B cell (primary cell): Measurements from ENCODE around the gene ABCA7. TPM values are rescaled to one million over a fixed set of nuclear protein-coding genes. Genes with fewer than 3 reads are reported as not detected.

Experiments
- ATAC-seq: fragments of 200-7000 bp; cut with Tn5 transposase; one replicate; pipeline ENCODE4 v1.10.0; 2021; ENCODE audit warnings: low read depth, mild to moderate bottlenecking, moderate number of reproducible peaks, moderate library complexity
- CTCF ChIA-PET: fragments of 350-600 bp; sonication (Branson Sonifier 250); formaldehyde crosslinking; loops from one replicate; lab custom pipeline; 2021; ENCODE audit warnings: antibody characterized with exemption, inconsistent platforms; lab: Charles Lee
- POLR2A ChIA-PET: fragments of 350-600 bp; sonication (Branson Sonifier 250); formaldehyde crosslinking; loops from one replicate; lab custom pipeline; 2021; ENCODE audit warnings: antibody characterized with exemption; lab: Charles Lee
- DNase-seq: peaks from one replicate; pipeline ENCODE4 v3.0.0; 2013
- H2AFZ ChIP-seq: 2 replicates; pipeline ENCODE4 v1.6.1; 2012; ENCODE audit warnings: mild to moderate bottlenecking, low read depth, low read length; ENCODE audit not compliant: insufficient read depth, poor library complexity, severe bottlenecking
- H3K27ac ChIP-seq, 2 donors: 1 replicate in 1 of 2; 2 replicates in 1 of 2; pipeline ENCODE4 v1.5.1; 2012 to 2013; ENCODE audit warnings: low read length in 2 of 2, mild to moderate bottlenecking in 2 of 2, moderate library complexity in 1 of 2
- H3K27me3 ChIP-seq, 4 experiments: fragments of 200-600 bp in 1 of 4; sonication (generic) in 1 of 4; replicated peaks in 1 of 4; 1 replicate in 2 of 4; 2 replicates in 2 of 4; pipeline versions ENCODE4 v1.6.1 to v1.7.0; 2013 to 2016; ENCODE audit warnings: low read length in 3 of 4, mild to moderate bottlenecking in 2 of 4, mixed read lengths in 1 of 4, moderate library complexity in 1 of 4; ENCODE audit not compliant: insufficient read depth in 4 of 4, control insufficient read depth in 3 of 4; ENCODE audit errors: control extremely low read depth in 1 of 4
- H3K36me3 ChIP-seq, 2 experiments: replicated peaks in 1 of 2; 1 replicate in 1 of 2; 2 replicates in 1 of 2; pipeline versions ENCODE4 v1.6.1 to v1.7.1; 2013; ENCODE audit warnings: low read length in 1 of 2; ENCODE audit not compliant: insufficient read depth in 2 of 2, control insufficient read depth in 1 of 2; ENCODE audit errors: control extremely low read depth in 1 of 2, extremely low read depth in 1 of 2
- H3K4me1 ChIP-seq, 2 donors: fragments of 200-600 bp in 1 of 2; sonication (generic) in 1 of 2; 1 replicate in 1 of 2; 2 replicates in 1 of 2; pipeline versions ENCODE4 v1.5.1 to v1.6.1; 2013 to 2017; ENCODE audit warnings: low read length in 2 of 2; ENCODE audit not compliant: control insufficient read depth in 2 of 2, insufficient read depth in 2 of 2
- H3K4me2 ChIP-seq: replicated peaks from 2 replicates; pipeline ENCODE3; 2012; ENCODE audit warnings: mild to moderate bottlenecking, low read depth, low read length; ENCODE audit not compliant: poor library complexity, severe bottlenecking
- H3K4me3 ChIP-seq, 5 experiments: fragments of 200-600 bp in 1 of 5; sonication (generic) in 1 of 5; 1 replicate in 3 of 5; 2 replicates in 2 of 5; pipeline versions ENCODE4 v1.5.1 to v1.7.0; 2011 to 2016; ENCODE audit warnings: low read length in 4 of 5, mild to moderate bottlenecking in 4 of 5, low read depth in 2 of 5, control low read depth in 1 of 5, moderate library complexity in 1 of 5; ENCODE audit not compliant: insufficient read depth in 1 of 5; ENCODE audit errors: control extremely low read depth in 1 of 5, extremely low read depth in 1 of 5
- H3K79me2 ChIP-seq: fragments of 200-600 bp; sonication (generic); one replicate; pipeline ENCODE4 v1.6.0; 2016; ENCODE audit warnings: low read length; ENCODE audit not compliant: control insufficient read depth, insufficient read depth
- H3K9ac ChIP-seq: fragments of 200-600 bp; sonication (generic); 2 replicates; pipeline ENCODE4 v1.6.1; 2017; ENCODE audit warnings: mild to moderate bottlenecking, low read length, moderate library complexity
- H3K9me3 ChIP-seq, 3 donors: one replicate each; pipeline versions ENCODE4 v1.6.1 to v1.7.1; 2013; ENCODE audit warnings: low read length in 2 of 3; ENCODE audit not compliant: control insufficient read depth in 2 of 3, insufficient read depth in 1 of 3; ENCODE audit errors: control extremely low read depth in 1 of 3
- H4K20me1 ChIP-seq: 2 replicates; pipeline ENCODE4 v1.6.0; 2012; ENCODE audit warnings: mild to moderate bottlenecking, low read length; ENCODE audit not compliant: insufficient read depth, control insufficient read depth, poor library complexity, severe bottlenecking
- H3K27ac Mint-ChIP-seq: one replicate; pipeline ENCODE4 v1.8.0; 2021; ENCODE audit warnings: mixed read lengths
- H3K27me3 Mint-ChIP-seq: one replicate; pipeline ENCODE4 v1.8.0; 2021; ENCODE audit warnings: mixed read lengths
- H3K4me1 Mint-ChIP-seq: one replicate; pipeline ENCODE4 v1.8.0; 2021; ENCODE audit warnings: mixed read lengths
- H3K4me3 Mint-ChIP-seq: one replicate; pipeline ENCODE4 v1.8.0; 2021; ENCODE audit warnings: mixed read lengths
- H3K9me3 Mint-ChIP-seq: one replicate; pipeline ENCODE4 v1.8.0; 2022; ENCODE audit warnings: mixed read lengths; ENCODE audit not compliant: insufficient read depth
- CTCF ChIP-seq: fragments of 200-600 bp; IDR thresholded peaks from one replicate; pipeline ENCODE4 v1.8.0; 2022; ENCODE audit warnings: antibody characterized with exemption, mild to moderate bottlenecking
- EZH2 ChIP-seq: IDR thresholded peaks from 2 replicates; pipeline ENCODE4 v1.6.1; 2012; ENCODE audit warnings: borderline replicate concordance, low read depth, mild to moderate bottlenecking, moderate library complexity, low read length; ENCODE audit not compliant: insufficient read depth, poor library complexity, severe bottlenecking
- WGBS: methylation state at CpG from one replicate; pipeline ENCODE4 v1.1.5; 2013; ENCODE audit warnings: missing lambda C conversion rate; ENCODE audit not compliant: insufficient coverage; 5-methylcytosine and 5-hydroxymethylcytosine counted together
- intact Hi-C: fragments of 100-400 bp; cut with micrococcal nuclease; formaldehyde crosslinking; loops from one replicate; pipeline ENCODE4 v1.10.0; 2022
- polyA plus RNA-seq: library from polyadenylated mRNA; depleted of rRNA; stranded (reverse); fragments of >200 nt; gene quantifications from 2 replicates; pipeline ENCODE4 v1.2.3, GENCODE V29; 2012
- total RNA-seq, 2 donors: library from RNA; stranded (reverse); fragments of 120-200 nt in 1 of 2; gene quantifications; 1 replicate in 1 of 2; 2 replicates in 1 of 2; pipeline versions ENCODE4 v1.2.3 to v1.2.4, GENCODE V29; 2013 to 2022

Gene ABCA7
- total and polyA plus RNA-seq, 2 donors (not counting 1 experiment from before 2014, with no cell fraction given): 192 to 281 TPM

GRCh38 chr19:1089126-1089771, 49.3 kb downstream of the ABCA7 start:
- ChIA-PET CTCF (interaction anchor here (0.6 to 5.6 kb wide), 7 partner anchors 13 to 105 kb away, joined by 3 to 49 read pairs (median 10); partner anchors contain the start of genes ARHGAP45 and WDR18), POLR2A (interaction anchor here (0.5 to 8.4 kb wide), 7 partner anchors 12 to 60 kb away, joined by 5 to 97 read pairs (median 11); partner anchors contain the start of genes ARHGAP45 and GPX4)
- no peaks in the 10 kb centered on the region for H3K27me3 ChIP-seq
- Mint-ChIP-seq H3K9me3 (no peaks in the 10 kb centered on the region), H3K4me1 (peaks cover 41% of the 10 kb centered on the region), H3K27ac (peak overlapping the region; percentile 91), H3K4me3 (no peak overlapping the region), H3K27me3 (no peaks in the 10 kb centered on the region)
- peaks cover 35% of the 10 kb centered on the region for H3K79me2 ChIP-seq
- DNase-seq (no peak), ATAC-seq (no peak)
- intact Hi-C loops: loop anchor here (2.0 kb wide), 1 partner anchor 20 kb away; no protein-coding TSS in a partner anchor
- peak overlapping the region; percentile 69 for H3K4me2 ChIP-seq
- H3K4me1 ChIP-seq: peaks cover 36 to 42% of the 10 kb centered on the region in 2 donors
- no peak overlapping the region for H3K4me3 ChIP-seq
- no peak overlapping the region for H3K9ac ChIP-seq
- no peaks in the 10 kb centered on the region for H3K9me3 ChIP-seq
- H4K20me1 ChIP-seq: peaks cover 89% of the 10 kb centered on the region
- no peak for TF ChIP-seq CTCF
- TF ChIP-seq EZH2: no peak
- H2AFZ ChIP-seq: no peak overlapping the region
- H3K36me3 ChIP-seq: peaks cover 0 to 68% of the 10 kb centered on the region in 2 experiments
- H3K27ac ChIP-seq: peak overlapping the region in 1 of 2 donors; percentile 82
- WGBS: 89% methylated on average over 28 of the region's 32 CpGs

GRCh38 chr19:1089891-1090290, 50.0 kb downstream of the ABCA7 start:
- Mint-ChIP-seq H3K27me3 (no peaks in the 10 kb centered on the region), H3K27ac (no peak overlapping the region), H3K4me1 (peaks cover 41% of the 10 kb centered on the region), H3K4me3 (no peak overlapping the region), H3K9me3 (no peaks in the 10 kb centered on the region)
- 71% methylated on average over 10 of the region's 22 CpGs for WGBS
- Histone ChIP-seq H3K9ac (no peak overlapping the region), H3K36me3 (peaks cover 0 to 62% of the 10 kb centered on the region in 2 experiments), H3K27me3 (no peaks in the 10 kb centered on the region), H3K79me2 (peaks cover 41% of the 10 kb centered on the region), H2AFZ (no peak overlapping the region), H3K4me1 (peaks cover 38 to 46% of the 10 kb centered on the region in 2 donors), H3K27ac (no peak overlapping the region), H3K4me3 (no peak overlapping the region), H4K20me1 (peaks cover 89% of the 10 kb centered on the region), H3K4me2 (no peak overlapping the region), H3K9me3 (no peaks in the 10 kb centered on the region)
- ATAC-seq: no peak
- TF ChIP-seq CTCF (no peak), EZH2 (no peak)
- intact Hi-C loops: loop anchor here (2.0 kb wide), 1 partner anchor 21 kb away; no protein-coding TSS in a partner anchor
- ChIA-PET POLR2A (interaction anchor here (0.6 to 8.4 kb wide), 9 partner anchors 8 to 230 kb away, joined by 4 to 97 read pairs (median 8); partner anchors contain the start of genes ABCA7, ARHGAP45 and GPX4), CTCF (interaction anchor here (0.6 to 4.4 kb wide), 4 partner anchors 13 to 106 kb away, joined by 3 to 49 read pairs (median 6); partner anchors contain the start of gene WDR18)
- DNase-seq: no peak
